ENCODE measurements around the gene SH3PXD2B. TPM values are rescaled to one million over a fixed set of nuclear protein-coding genes. Genes with fewer than 3 reads are reported as not detected.
"Not testable (repeated sequence)": the region's sequence is repeated elsewhere in the genome, so short reads cannot be mapped to it uniquely, and the experiment has no call there.

Gene SH3PXD2B
- polyA plus RNA-seq, 3 donors: 0.19 to 0.77 (median 0.31) TPM

- H3K4me1 ChIP-seq (ENCODE audit: control insufficient read depth in 1 of 2, insufficient read depth in 2 of 2, low read length in 2 of 2): peaks cover 9 to 16% of the 10 kb centered on the region in 2 donors
- no peak overlapping the region for H3K27ac Mint-ChIP-seq
- no peaks in the 10 kb centered on the region for H3K9me3 ChIP-seq (replicated peaks in 1 of 2; ENCODE audit: control insufficient read depth in 1 of 2, insufficient read depth in 1 of 2, low read length in 2 of 2)
- no peak overlapping the region for H3K4me3 Mint-ChIP-seq
- H3K4me1 Mint-ChIP-seq: peaks cover 12% of the 10 kb centered on the region
- intact Hi-C loops (cut with micrococcal nuclease): loop anchor here in 1 of 2 donors (10.0 kb wide), 1 partner anchor 184 kb away; no protein-coding TSS in a partner anchor
- no peak overlapping the region for H3K4me3 ChIP-seq (replicated peaks in 1 of 3; ENCODE audit: low read depth in 2 of 3, low read length in 3 of 3)
- H3K9me3 Mint-ChIP-seq: peaks cover 0 to 2% (median 0%) of the 10 kb centered on the region in 7 donors
- no peak overlapping the region for H3K4me2 ChIP-seq (replicated peaks; ENCODE audit: extremely low read depth, low read length, poor library complexity, severe bottlenecking)
- H3K27me3 Mint-ChIP-seq (ENCODE audit: low read depth in 3 of 3): peaks cover 9 to 24% (median 16%) of the 10 kb centered on the region in 3 donors
- H3K27me3 ChIP-seq (ENCODE audit: control insufficient read depth in 2 of 2, insufficient read depth in 2 of 2, low read length in 2 of 2): peaks cover 2 to 12% of the 10 kb centered on the region in 2 donors
- H3K36me3 Mint-ChIP-seq: no peaks in the 10 kb centered on the region
- no peak overlapping the region for H2AFZ ChIP-seq (ENCODE audit: insufficient read depth, low read depth, low read length, poor library complexity, severe bottlenecking)
- no peaks in the 10 kb centered on the region for H3K79me2 ChIP-seq (ENCODE audit: insufficient read depth, low read length)
- H3K36me3 ChIP-seq (replicated peaks in 1 of 2; ENCODE audit: control insufficient read depth in 1 of 2, insufficient read depth in 2 of 2, low read length in 2 of 2): no peaks in the 10 kb centered on the region
- H3K27ac ChIP-seq (ENCODE audit: low read depth in 1 of 2, low read length in 2 of 2): no peak overlapping the region
- no peak overlapping the region for H3K9ac ChIP-seq (ENCODE audit: insufficient read depth, low read length, poor library complexity, severe bottlenecking)
- TF ChIP-seq CTCF (IDR thresholded peaks at IDR 0.05): no peak
- no CpG with 5 or more reads among the region's 4 CpGs for WGBS (ENCODE audit: insufficient coverage)
- no peak for DNase-seq
- H4K20me1 ChIP-seq (ENCODE audit: insufficient read depth, low read length): no peaks in the 10 kb centered on the region
These were observed 165.9 kb downstream of the SH3PXD2B start for GRCh38 chr5:172288465-172288864.

- H3K27me3 Mint-ChIP-seq (ENCODE audit: low read depth in 3 of 3): peaks cover 9 to 26% (median 16%) of the 10 kb centered on the region in 3 donors
- H3K9me3 ChIP-seq (replicated peaks in 1 of 2; ENCODE audit: control insufficient read depth in 1 of 2, insufficient read depth in 1 of 2, low read length in 2 of 2); DNase-seq; H3K36me3 ChIP-seq (replicated peaks in 1 of 2; ENCODE audit: control insufficient read depth in 1 of 2, insufficient read depth in 2 of 2, low read length in 2 of 2); H3K4me3 Mint-ChIP-seq; H2AFZ ChIP-seq (ENCODE audit: insufficient read depth, low read depth, low read length, poor library complexity, severe bottlenecking); H4K20me1 ChIP-seq (ENCODE audit: insufficient read depth, low read length); H3K79me2 ChIP-seq (ENCODE audit: insufficient read depth, low read length); H3K9me3 Mint-ChIP-seq; H3K36me3 Mint-ChIP-seq; H3K27ac Mint-ChIP-seq; H3K4me3 ChIP-seq (replicated peaks in 1 of 3; ENCODE audit: low read depth in 2 of 3, low read length in 3 of 3); H3K9ac ChIP-seq (ENCODE audit: insufficient read depth, low read length, poor library complexity, severe bottlenecking); H3K4me2 ChIP-seq (replicated peaks; ENCODE audit: extremely low read depth, low read length, poor library complexity, severe bottlenecking); H3K27ac ChIP-seq (ENCODE audit: low read depth in 1 of 2, low read length in 2 of 2): not testable (repeated sequence)
- Histone ChIP-seq H3K27me3 (ENCODE audit: control insufficient read depth in 2 of 2, insufficient read depth in 2 of 2, low read length in 2 of 2) (peaks cover 2 to 12% of the 10 kb centered on the region in 2 donors), H3K4me1 (ENCODE audit: control insufficient read depth in 1 of 2, insufficient read depth in 2 of 2, low read length in 2 of 2) (peaks cover 15 to 22% of the 10 kb centered on the region in 2 donors)
- intact Hi-C loops (cut with micrococcal nuclease): loop anchor here in 1 of 2 donors (10.0 kb wide), 1 partner anchor 182 kb away; no protein-coding TSS in a partner anchor
- H3K4me1 Mint-ChIP-seq: peaks cover 15% of the 10 kb centered on the region
- 96% methylated on average over 2 of the region's 3 CpGs for WGBS (ENCODE audit: insufficient coverage)
These were observed 167.2 kb downstream of the SH3PXD2B start for GRCh38 chr5:172287140-172287539.

All from CD14-positive monocyte (primary cell).